GM13977 (cell line): ENCODE data around the gene CD48.

Experiments used
- DNase-seq: peaks from one replicate; pipeline ENCODE4 v3.0.0; 2012; ENCODE audit warnings: low spot score
- CTCF ChIP-seq: IDR thresholded peaks from 2 replicates; pipeline ENCODE4 v1.5.1; 2012; ENCODE audit warnings: mild to moderate bottlenecking, control low read depth; ENCODE audit not compliant: insufficient read depth; ENCODE audit errors: extremely low read depth, missing control alignments
- in situ Hi-C: fragments of 300-500 bp; cut with MboI; formaldehyde crosslinking; loops from one replicate; pipeline ENCODE4 v1.12.0; 2022; ENCODE audit warnings: low sequenced_read_pairs, low pct_unique_long_range_greater_than_20kb, mixed read lengths, inconsistent platforms; ENCODE audit not compliant: unreplicated experiment

Gene CD48

DNA sequence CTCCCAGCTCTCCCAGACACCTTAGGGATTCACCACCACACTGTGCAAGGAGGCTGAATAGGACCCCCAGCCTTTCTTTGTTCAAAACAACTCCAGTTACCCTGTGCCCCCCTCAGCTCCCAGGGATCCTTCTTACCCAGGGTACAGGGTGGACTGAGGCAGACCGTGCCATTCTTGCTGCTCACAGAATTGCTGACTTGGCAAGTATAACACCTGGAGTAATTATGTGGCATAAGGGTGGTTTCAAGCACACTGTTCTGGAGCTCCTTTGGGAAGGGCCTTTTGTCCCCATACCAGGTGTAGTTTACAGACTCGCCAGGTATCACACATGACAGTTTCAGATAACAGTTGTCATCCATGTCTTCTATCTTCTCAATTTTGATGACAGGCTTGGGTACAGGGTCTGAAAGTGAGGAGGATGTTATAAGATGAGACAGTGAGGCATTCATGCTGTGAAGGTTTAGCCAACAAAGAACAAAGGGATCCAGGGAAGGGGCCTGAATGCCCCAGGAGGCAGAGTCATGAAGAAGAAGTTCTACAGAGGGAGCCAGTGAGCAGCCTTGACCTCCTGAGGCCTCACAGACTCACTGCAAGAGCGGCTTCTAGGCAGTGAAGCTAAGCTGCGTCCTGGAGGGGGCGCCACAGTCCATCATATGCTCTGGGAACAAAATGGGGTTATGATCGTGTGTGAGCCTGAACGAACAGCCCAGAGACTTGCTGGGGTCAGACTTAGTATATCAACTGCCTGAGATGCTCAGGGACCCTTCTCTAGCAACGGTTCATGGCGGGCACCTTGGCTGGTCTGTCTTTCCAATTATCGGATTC lies 30.3 kb downstream of the CD48 start:
- in situ Hi-C loops = no loop called here
- peak; percentile 43 for DNase-seq
- peak; percentile 88 for TF ChIP-seq CTCF

- no peak for DNase-seq
- in situ Hi-C loops = no loop called here
Observed at GRCh38 chr1:160680399-160680798, 31.2 kb downstream of the CD48 start.

GRCh38 chr1:160679893-160680292 lies 31.7 kb downstream of the CD48 start:
- in situ Hi-C loops = no loop called here
- TF ChIP-seq CTCF = no peak

More at GRCh38 chr1:160680399-160680798, 31.2 kb downstream of the CD48 start:
- no peak for TF ChIP-seq CTCF

GRCh38 chr1:160676869-160677597 lies 34.6 kb downstream of the CD48 start:
- TF ChIP-seq CTCF = no peak
- no peak for DNase-seq
- in situ Hi-C loops = no loop called here

More at GRCh38 chr1:160679893-160680292, 31.7 kb downstream of the CD48 start:
- no peak for DNase-seq

GRCh38 chr1:160675641-160676410 lies 35.8 kb downstream of the CD48 start:
- TF ChIP-seq CTCF = peak; percentile 92
- in situ Hi-C loops = no loop called here
- peak; percentile 58 for DNase-seq

DNA sequence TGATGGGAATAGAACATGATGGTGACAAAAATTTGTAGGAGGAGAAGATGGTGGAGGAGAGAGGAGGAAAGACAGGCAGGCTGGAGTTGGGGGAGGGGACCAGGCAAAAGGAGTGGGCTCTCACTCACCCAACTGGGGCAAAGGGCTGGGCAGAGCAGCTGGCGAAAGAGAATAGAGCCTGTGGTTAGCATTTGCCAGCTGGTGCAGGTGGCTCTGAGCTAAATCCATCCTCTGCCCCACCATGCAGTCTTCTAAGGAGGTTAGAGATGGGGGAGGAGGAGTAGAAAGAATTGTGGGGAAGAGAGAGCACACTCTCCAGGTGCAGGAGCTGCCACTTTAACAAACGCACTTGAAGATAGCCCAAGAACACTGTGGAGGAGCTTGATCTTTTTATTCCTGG lies 37.2 kb downstream of the CD48 start:
- in situ Hi-C loops = no loop called here

More for the DNA sequence above, 37.2 kb downstream of the CD48 start:
- TF ChIP-seq CTCF = no peak
- no peak for DNase-seq
